HG03280 (cell line): ENCODE measurements around the gene C1orf105.

Experiments used
- ATAC-seq: cut with Tn5 transposase; IDR thresholded peaks from one replicate; pipeline ENCODE4 v1.9.1; 2021; ENCODE audit warnings: mild to moderate bottlenecking, moderate library complexity; ENCODE audit not compliant: unreplicated experiment

The C1orf105 gene

GRCh38 chr1:172517545-172517944, 97.1 kb downstream of the C1orf105 start:
- no peak for ATAC-seq
